Endothelial cell (in vitro differentiated cells): ENCODE results near the gene GNAT1. TPM values are rescaled to one million over a fixed set of nuclear protein-coding genes. Genes with fewer than 3 reads are reported as not detected.

Experiments used
- DNase-seq: peaks from one replicate; pipeline ENCODE4 v3.0.0; 2021; ENCODE audit warnings: low spot score
- H3K27ac Mint-ChIP-seq: one replicate; pipeline ENCODE4 v1.8.0; 2021; ENCODE audit warnings: mixed read lengths, inconsistent platforms; ENCODE audit not compliant: unreplicated experiment
- H3K27me3 Mint-ChIP-seq: one replicate; pipeline ENCODE4 v1.8.0; 2021; ENCODE audit warnings: mild to moderate bottlenecking, moderate library complexity, mixed read lengths, inconsistent platforms; ENCODE audit not compliant: unreplicated experiment
- H3K36me3 Mint-ChIP-seq: one replicate; pipeline ENCODE4 v1.8.0; 2021; ENCODE audit warnings: mild to moderate bottlenecking, low read depth, mixed read lengths, inconsistent platforms; ENCODE audit not compliant: unreplicated experiment
- H3K4me1 Mint-ChIP-seq: one replicate; pipeline ENCODE4 v1.8.0; 2021; ENCODE audit warnings: mild to moderate bottlenecking, mixed read lengths, inconsistent platforms; ENCODE audit not compliant: unreplicated experiment
- H3K4me3 Mint-ChIP-seq: one replicate; pipeline ENCODE4 v1.8.0; 2021; ENCODE audit warnings: mild to moderate bottlenecking, mixed read lengths, inconsistent platforms; ENCODE audit not compliant: unreplicated experiment
- H3K9me3 Mint-ChIP-seq: one replicate; pipeline ENCODE4 v1.8.0; 2021; ENCODE audit warnings: mixed read lengths, inconsistent platforms; ENCODE audit not compliant: unreplicated experiment
- total RNA-seq: library from RNA; stranded (reverse); fragmentation: NEBNext Ultra II Directional; extraction: Animal tissue kit (Norgen Biotek cat#: 25700); gene quantifications from one replicate; pipeline ENCODE4 v1.2.1, GENCODE V29; 2021; ENCODE audit not compliant: unreplicated experiment
- TF ChIP-seq, protein P1 (sequence below): fragments of 200-600 bp; sonication (generic); IDR thresholded peaks from one replicate; pipeline ENCODE4 v1.5.0; 2021; ENCODE audit warnings: antibody characterized with exemption; ENCODE audit not compliant: unreplicated experiment

GNAT1 gene
- total RNA-seq, 1 donor from 2014 or later: 0.59 TPM

DNA sequence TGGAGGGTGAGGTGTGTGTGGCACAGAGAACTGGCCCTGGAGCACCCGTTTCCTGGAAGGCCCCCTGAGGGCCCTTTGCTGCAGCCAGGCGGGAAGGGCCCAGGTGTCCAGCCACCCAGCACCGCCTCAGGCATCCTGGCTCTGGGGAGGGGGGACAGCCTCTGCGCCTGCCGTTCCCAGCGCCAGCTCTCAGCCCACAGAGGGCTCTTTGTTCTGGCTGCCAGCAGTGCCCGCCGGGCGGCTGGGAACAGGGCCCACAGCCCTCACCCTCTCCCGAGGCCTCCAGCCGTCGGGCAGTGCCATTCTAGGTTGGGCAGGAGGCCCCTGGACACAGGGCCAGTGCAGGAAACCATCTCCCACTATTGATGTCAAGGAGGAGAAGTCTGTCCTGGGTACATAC lies 22.0 kb downstream of the GNAT1 start:
- H3K36me3 Mint-ChIP-seq: no peaks in the 10 kb centered on the region
- H3K27ac Mint-ChIP-seq: no peak overlapping the region
- TF ChIP-seq, protein P1, sequence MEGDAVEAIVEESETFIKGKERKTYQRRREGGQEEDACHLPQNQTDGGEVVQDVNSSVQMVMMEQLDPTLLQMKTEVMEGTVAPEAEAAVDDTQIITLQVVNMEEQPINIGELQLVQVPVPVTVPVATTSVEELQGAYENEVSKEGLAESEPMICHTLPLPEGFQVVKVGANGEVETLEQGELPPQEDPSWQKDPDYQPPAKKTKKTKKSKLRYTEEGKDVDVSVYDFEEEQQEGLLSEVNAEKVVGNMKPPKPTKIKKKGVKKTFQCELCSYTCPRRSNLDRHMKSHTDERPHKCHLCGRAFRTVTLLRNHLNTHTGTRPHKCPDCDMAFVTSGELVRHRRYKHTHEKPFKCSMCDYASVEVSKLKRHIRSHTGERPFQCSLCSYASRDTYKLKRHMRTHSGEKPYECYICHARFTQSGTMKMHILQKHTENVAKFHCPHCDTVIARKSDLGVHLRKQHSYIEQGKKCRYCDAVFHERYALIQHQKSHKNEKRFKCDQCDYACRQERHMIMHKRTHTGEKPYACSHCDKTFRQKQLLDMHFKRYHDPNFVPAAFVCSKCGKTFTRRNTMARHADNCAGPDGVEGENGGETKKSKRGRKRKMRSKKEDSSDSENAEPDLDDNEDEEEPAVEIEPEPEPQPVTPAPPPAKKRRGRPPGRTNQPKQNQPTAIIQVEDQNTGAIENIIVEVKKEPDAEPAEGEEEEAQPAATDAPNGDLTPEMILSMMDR: no peak
- H3K4me3 Mint-ChIP-seq: no peak overlapping the region
- H3K27me3 Mint-ChIP-seq: peaks cover 6% of the 10 kb centered on the region
- no peak for DNase-seq
- no peaks in the 10 kb centered on the region for H3K9me3 Mint-ChIP-seq
- H3K4me1 Mint-ChIP-seq: no peaks in the 10 kb centered on the region

- Mint-ChIP-seq H3K4me1 (no peaks in the 10 kb centered on the region), H3K4me3 (no peak overlapping the region), H3K9me3 (no peaks in the 10 kb centered on the region), H3K27ac (no peak overlapping the region), H3K27me3 (peaks cover 10% of the 10 kb centered on the region), H3K36me3 (no peaks in the 10 kb centered on the region)
- DNase-seq: no peak
- TF ChIP-seq, protein P1: no peak
Observed at GRCh38 chr3:50214824-50215223, 23.4 kb downstream of the GNAT1 start.

DNA sequence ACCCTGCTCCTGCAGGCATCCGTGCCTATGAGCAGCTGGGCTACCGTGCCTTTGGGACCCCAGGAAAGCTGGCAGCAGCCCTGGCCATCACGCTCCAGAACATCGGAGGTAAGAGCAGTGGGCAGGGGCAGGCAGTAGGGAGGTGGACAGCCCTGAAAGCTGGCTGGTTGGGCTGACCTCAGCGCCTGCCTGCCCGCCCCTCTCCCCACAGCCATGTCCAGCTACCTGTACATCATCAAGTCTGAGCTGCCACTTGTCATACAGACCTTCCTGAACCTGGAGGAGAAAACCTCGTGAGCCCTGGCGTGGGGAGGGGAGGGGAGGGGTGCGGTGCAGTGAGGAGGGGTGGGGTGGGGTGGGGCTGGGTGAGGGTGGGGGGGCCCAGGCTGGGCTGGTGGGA lies 24.1 kb downstream of the GNAT1 start:
- DNase-seq: no peak
- Mint-ChIP-seq H3K36me3 (no peaks in the 10 kb centered on the region), H3K4me1 (no peaks in the 10 kb centered on the region), H3K27ac (no peak overlapping the region), H3K27me3 (peaks cover 12% of the 10 kb centered on the region), H3K9me3 (no peaks in the 10 kb centered on the region), H3K4me3 (no peak overlapping the region)
- TF ChIP-seq, protein P1: no peak

DNA sequence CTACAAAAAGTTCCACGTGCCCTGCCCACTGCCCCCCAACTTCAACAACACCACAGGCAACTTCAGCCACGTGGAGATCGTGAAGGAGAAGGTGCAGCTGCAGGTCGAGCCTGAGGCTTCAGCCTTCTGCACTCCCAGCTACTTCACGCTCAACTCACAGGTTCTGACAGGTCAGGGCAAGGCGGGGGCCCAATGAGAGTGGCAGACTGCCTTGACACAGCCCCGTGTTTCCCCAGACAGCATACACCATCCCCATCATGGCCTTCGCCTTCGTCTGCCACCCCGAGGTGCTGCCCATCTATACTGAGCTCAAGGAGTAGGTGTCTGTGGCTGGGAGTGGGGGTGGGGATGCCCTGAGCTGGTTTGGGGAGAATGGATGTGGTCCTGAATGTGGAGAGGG lies 26.3 kb downstream of the GNAT1 start:
- H3K27me3 Mint-ChIP-seq: peaks cover 12% of the 10 kb centered on the region
- H3K4me1 Mint-ChIP-seq: no peaks in the 10 kb centered on the region
- no peak overlapping the region for H3K27ac Mint-ChIP-seq
- H3K4me3 Mint-ChIP-seq: no peak overlapping the region
- TF ChIP-seq, protein P1: no peak
- no peak for DNase-seq
- no peaks in the 10 kb centered on the region for H3K9me3 Mint-ChIP-seq
- H3K36me3 Mint-ChIP-seq: no peaks in the 10 kb centered on the region

GRCh38 chr3:50218448-50218847 lies 27.0 kb downstream of the GNAT1 start:
- H3K27ac Mint-ChIP-seq: no peak overlapping the region
- peaks cover 12% of the 10 kb centered on the region for H3K27me3 Mint-ChIP-seq
- H3K36me3 Mint-ChIP-seq: no peaks in the 10 kb centered on the region
- H3K9me3 Mint-ChIP-seq: no peaks in the 10 kb centered on the region
- no peak for DNase-seq
- TF ChIP-seq, protein P1: no peak
- H3K4me1 Mint-ChIP-seq: no peaks in the 10 kb centered on the region
- H3K4me3 Mint-ChIP-seq: no peak overlapping the region
